Astrocyte (in vitro differentiated cells and primary cell): ENCODE measurements around the gene TNFRSF8. TPM values are rescaled to one million over a fixed set of nuclear protein-coding genes. Genes with fewer than 3 reads are reported as not detected.

Source experiments
- DNase-seq: peaks from one replicate; pipeline ENCODE4 v3.0.0-alpha.2; 2010; ENCODE audit warnings: low read depth
- FAIRE-seq: peaks from 2 replicates; lab custom pipeline; 2011; peaks lifted over from hg19 to GRCh38; lab: Jason Lieb, UNC
- H2AFZ ChIP-seq: 2 replicates; pipeline ENCODE4 v1.6.0; 2012; ENCODE audit warnings: low read depth, low read length, inconsistent platforms
- H3K27ac ChIP-seq: 2 replicates; pipeline ENCODE4 v1.5.1; 2011; ENCODE audit warnings: low read depth, low read length, inconsistent platforms
- H3K27me3 ChIP-seq: 2 replicates; pipeline ENCODE4 v1.6.0; 2011; ENCODE audit warnings: low read length, inconsistent platforms; ENCODE audit not compliant: insufficient read depth
- H3K36me3 ChIP-seq: 2 replicates; pipeline ENCODE4 v1.5.1; 2011; ENCODE audit warnings: low read length, inconsistent platforms; ENCODE audit not compliant: insufficient read depth
- H3K4me1 ChIP-seq: 2 replicates; pipeline ENCODE4 v1.5.1; 2011; ENCODE audit warnings: low read length, inconsistent platforms; ENCODE audit not compliant: insufficient read depth
- H3K4me2 ChIP-seq: 2 replicates; pipeline ENCODE4 v1.6.0; 2012; ENCODE audit warnings: low read length, inconsistent platforms
- H3K4me3 ChIP-seq: 2 replicates; pipeline ENCODE4 v1.5.1; 2011; ENCODE audit warnings: low read depth, mild to moderate bottlenecking, low read length, inconsistent platforms; ENCODE audit not compliant: insufficient read depth
- H3K79me2 ChIP-seq: 2 replicates; pipeline ENCODE4 v1.6.0; 2012; ENCODE audit warnings: mild to moderate bottlenecking, low read length, inconsistent platforms; ENCODE audit not compliant: insufficient read depth
- H3K9ac ChIP-seq: 2 replicates; pipeline ENCODE4 v1.6.0; 2012; ENCODE audit warnings: mild to moderate bottlenecking, low read length, inconsistent platforms
- H3K9me3 ChIP-seq: 2 replicates; pipeline ENCODE4 v1.5.1; 2012; ENCODE audit warnings: low read depth, mild to moderate bottlenecking, low read length, inconsistent platforms; ENCODE audit not compliant: insufficient read depth
- H4K20me1 ChIP-seq: 2 replicates; pipeline ENCODE4 v1.6.0; 2012; ENCODE audit warnings: low read length, inconsistent platforms; ENCODE audit not compliant: insufficient read depth
- H3K27ac Mint-ChIP-seq: one replicate; pipeline ENCODE4 v1.8.0; 2021; ENCODE audit warnings: mild to moderate bottlenecking, mixed read lengths; ENCODE audit not compliant: unreplicated experiment
- H3K27me3 Mint-ChIP-seq: one replicate; pipeline ENCODE4 v1.8.0; 2021; ENCODE audit warnings: low read depth, mixed read lengths; ENCODE audit not compliant: unreplicated experiment
- H3K36me3 Mint-ChIP-seq: one replicate; pipeline ENCODE4 v1.8.0; 2021; ENCODE audit warnings: low read depth, mixed read lengths; ENCODE audit not compliant: unreplicated experiment
- H3K4me1 Mint-ChIP-seq: one replicate; pipeline ENCODE4 v1.8.0; 2021; ENCODE audit warnings: low read depth, mixed read lengths; ENCODE audit not compliant: unreplicated experiment
- H3K4me3 Mint-ChIP-seq: one replicate; pipeline ENCODE4 v1.8.0; 2021; ENCODE audit warnings: mild to moderate bottlenecking, moderate library complexity, mixed read lengths; ENCODE audit not compliant: unreplicated experiment
- H3K9me3 Mint-ChIP-seq: one replicate; pipeline ENCODE4 v1.8.0; 2021; ENCODE audit warnings: mild to moderate bottlenecking, mixed read lengths; ENCODE audit not compliant: unreplicated experiment
- CTCF ChIP-seq: IDR thresholded peaks from 2 replicates; pipeline ENCODE4 v1.5.1; 2011; ENCODE audit warnings: low read depth, mild to moderate bottlenecking, inconsistent platforms, low read length, moderate library complexity; ENCODE audit not compliant: insufficient read depth
- EZH2 ChIP-seq: IDR thresholded peaks from 2 replicates; pipeline ENCODE4 v1.6.1; 2012; ENCODE audit warnings: mild to moderate bottlenecking, low read length, inconsistent platforms; ENCODE audit not compliant: insufficient read depth
- total RNA-seq: library from RNA; stranded (reverse); gene quantifications from 2 replicates; pipeline ENCODE4 v1.2.1, GENCODE V29; 2021

TNFRSF8 gene
- total RNA-seq, 1 donor from 2014 or later = 0.16 TPM

DNA sequence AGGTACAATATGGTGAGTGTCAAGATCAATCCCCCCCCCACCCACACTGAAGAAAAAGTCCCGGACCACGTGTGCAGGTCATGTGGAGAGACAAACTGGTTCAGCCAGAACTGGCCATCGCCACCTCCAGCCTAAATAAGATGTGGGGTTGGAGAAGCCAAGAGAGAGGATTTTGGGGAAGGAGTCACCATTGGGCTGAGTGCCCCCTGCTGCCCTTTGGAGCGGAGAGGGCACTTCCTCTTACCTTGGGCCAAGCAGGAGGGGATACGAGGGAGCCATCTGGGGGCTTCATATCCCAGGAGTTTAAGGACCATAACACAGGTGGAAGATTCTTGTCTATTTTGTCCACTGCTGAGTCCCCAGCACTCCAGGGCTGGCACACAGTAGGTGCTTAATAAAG lies 101.1 kb downstream of the TNFRSF8 start:
- TF ChIP-seq EZH2 (no peak), CTCF (no peak)
- FAIRE-seq = no peak

GRCh38 chr1:12165342-12165741 lies 102.2 kb downstream of the TNFRSF8 start:
- Mint-ChIP-seq H3K4me1 (peaks cover 5% of the 10 kb centered on the region), H3K4me3 (no peak overlapping the region), H3K27ac (no peak overlapping the region), H3K36me3 (no peaks in the 10 kb centered on the region), H3K9me3 (no peaks in the 10 kb centered on the region), H3K27me3 (peaks cover 63% of the 10 kb centered on the region)
- H3K9me3 ChIP-seq = no peaks in the 10 kb centered on the region
- H4K20me1 ChIP-seq = peaks cover 5% of the 10 kb centered on the region
- no peaks in the 10 kb centered on the region for H3K36me3 ChIP-seq
- no peak overlapping the region for H3K27ac ChIP-seq
- H3K9ac ChIP-seq = no peak overlapping the region
- H3K4me1 ChIP-seq = peaks cover 12% of the 10 kb centered on the region
- DNase-seq (no peak), FAIRE-seq (no peak)
- no peaks in the 10 kb centered on the region for H3K79me2 ChIP-seq
- H3K4me3 ChIP-seq = no peak overlapping the region
- peaks cover 18% of the 10 kb centered on the region for H3K27me3 ChIP-seq
- no peak overlapping the region for H2AFZ ChIP-seq
- TF ChIP-seq CTCF = no peak
- TF ChIP-seq EZH2 = no peak
- H3K4me2 ChIP-seq = no peak overlapping the region

More for the DNA sequence above, 101.1 kb downstream of the TNFRSF8 start:
- no peak overlapping the region for H3K9ac ChIP-seq
- H3K9me3 ChIP-seq = no peaks in the 10 kb centered on the region
- H3K36me3 Mint-ChIP-seq = no peaks in the 10 kb centered on the region
- H3K27me3 ChIP-seq = peaks cover 16% of the 10 kb centered on the region
- peaks cover 5% of the 10 kb centered on the region for H3K4me1 Mint-ChIP-seq
- peaks cover 5% of the 10 kb centered on the region for H4K20me1 ChIP-seq
- H3K4me2 ChIP-seq = no peak overlapping the region
- no peak overlapping the region for H3K4me3 Mint-ChIP-seq
- H3K4me1 ChIP-seq = peaks cover 12% of the 10 kb centered on the region
- no peak overlapping the region for H3K4me3 ChIP-seq
- H3K9me3 Mint-ChIP-seq = no peaks in the 10 kb centered on the region
- H3K27ac Mint-ChIP-seq = no peak overlapping the region
- no peak for DNase-seq
- no peak overlapping the region for H2AFZ ChIP-seq
- no peaks in the 10 kb centered on the region for H3K79me2 ChIP-seq
- H3K27me3 Mint-ChIP-seq = peaks cover 53% of the 10 kb centered on the region
- H3K27ac ChIP-seq = no peak overlapping the region
- no peaks in the 10 kb centered on the region for H3K36me3 ChIP-seq

GRCh38 chr1:12166834-12167492 lies 103.9 kb downstream of the TNFRSF8 start, which contains the start of gene TNFRSF1B:
TSS of gene TNFRSF1B (plus strand) at chr1:12166991. CDS start at chr1:12167092, 101 bp downstream.
- Histone ChIP-seq H3K4me3 (peak within 1 kb of the TSS; percentile 39), H3K79me2 (no peaks in the 10 kb centered on the region), H3K36me3 (no peaks in the 10 kb centered on the region), H3K4me1 (peaks cover 5% of the 10 kb centered on the region), H3K9ac (no peak within 1 kb of the TSS), H3K27ac (no peak within 1 kb of the TSS), H3K4me2 (peak within 1 kb of the TSS; percentile 79), H2AFZ (peak within 1 kb of the TSS; percentile 78), H3K27me3 (peaks cover 19% of the 10 kb centered on the region), H3K9me3 (no peaks in the 10 kb centered on the region), H4K20me1 (peaks cover 5% of the 10 kb centered on the region)
- Mint-ChIP-seq H3K36me3 (no peaks in the 10 kb centered on the region), H3K9me3 (no peaks in the 10 kb centered on the region), H3K4me1 (no peaks in the 10 kb centered on the region), H3K27me3 (peaks cover 74% of the 10 kb centered on the region), H3K27ac (peak within 1 kb of the TSS; percentile 62), H3K4me3 (peak within 1 kb of the TSS; percentile 50)
- peak; percentile 56 for TF ChIP-seq EZH2
- TF ChIP-seq CTCF = no peak
- DNase-seq (no peak), FAIRE-seq (no peak)
